Measurements from ENCODE around the gene GPN1.
A peak's percentile ranks its signal among the peaks of the same experiment; 100 is the strongest.
"Not testable (repeated sequence)": the region's sequence is repeated elsewhere in the genome, so short reads cannot be mapped to it uniquely, and the experiment has no call there.

The GPN1 gene

DNA sequence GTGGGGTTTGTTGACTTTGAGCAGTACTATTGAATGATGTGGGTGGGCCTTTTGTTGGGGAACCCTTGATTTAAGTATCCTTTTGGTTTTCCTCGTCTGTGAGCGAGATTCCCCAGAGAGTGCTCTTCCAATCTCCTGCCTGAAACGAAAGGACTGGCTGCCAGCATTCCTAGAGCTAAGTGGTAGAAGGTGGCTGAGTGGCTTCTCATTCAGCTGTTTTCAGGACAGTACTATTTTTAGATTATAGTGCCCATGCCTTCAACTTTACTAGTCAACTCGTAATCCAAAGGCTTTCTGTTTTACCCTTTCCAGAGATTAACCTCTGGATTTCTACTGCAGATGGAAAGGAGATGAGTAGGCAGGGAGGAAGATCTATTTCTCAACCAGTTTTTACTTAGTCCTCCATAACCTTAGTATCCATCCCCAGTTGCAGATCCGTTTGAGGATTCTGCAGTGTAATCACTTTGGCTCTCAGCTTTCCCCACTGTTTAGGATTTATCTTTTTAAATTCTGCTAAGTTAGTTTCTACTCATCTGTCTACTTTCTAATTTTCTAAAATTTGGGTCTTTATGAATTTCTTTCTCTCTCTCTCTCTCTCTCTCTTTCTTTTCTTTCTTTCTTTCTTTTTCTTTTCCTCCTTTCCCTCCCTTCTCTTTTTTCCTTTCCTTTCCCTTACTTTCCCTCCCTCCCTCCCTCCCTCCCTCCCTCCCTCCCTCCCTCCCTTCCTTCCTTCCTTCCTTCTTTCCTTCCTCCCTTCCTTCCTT is 44.1 kb downstream of the GPN1 start:
- no peak for DNase-seq (ENCODE audit: low spot score)

DNA sequence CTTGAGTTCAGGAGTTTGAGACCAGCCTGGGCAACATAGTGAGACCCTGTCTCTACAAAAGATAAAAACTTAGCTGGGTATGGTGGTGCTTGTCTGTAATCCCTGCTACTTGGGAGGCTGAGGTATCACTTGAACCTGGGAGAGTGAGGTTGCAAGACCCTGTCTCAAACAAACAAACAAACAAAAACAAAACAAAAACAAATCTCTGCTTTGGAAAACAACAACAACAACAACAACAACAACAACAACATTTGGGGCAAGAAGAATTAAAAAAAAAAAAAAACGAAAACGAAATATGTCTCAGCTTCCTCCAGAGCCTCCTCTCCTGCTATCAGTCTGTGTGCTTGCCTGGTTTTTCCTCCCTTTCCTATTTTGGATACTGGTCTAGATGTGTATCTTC is 51.7 kb downstream of the GPN1 start:
- no peak for DNase-seq (ENCODE audit: low spot score)

DNA sequence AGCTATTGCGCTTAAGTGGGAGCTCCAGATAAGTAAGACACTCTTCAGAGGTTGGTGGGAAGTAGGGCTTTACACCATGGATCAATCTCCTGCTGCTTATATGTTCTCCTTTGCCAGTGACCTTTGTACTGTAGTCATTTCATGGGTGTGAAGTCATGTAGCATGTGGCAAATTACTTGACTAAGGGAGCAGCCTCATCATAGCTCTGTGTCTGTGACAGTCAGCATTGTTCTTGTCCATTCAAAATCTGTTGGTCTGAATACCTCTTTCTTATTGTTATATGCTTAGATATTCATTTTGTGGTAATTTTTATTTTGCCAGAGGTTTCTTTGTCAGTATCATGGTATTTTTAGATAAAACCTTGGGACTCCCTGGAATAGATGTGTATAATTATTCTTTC is 53.0 kb downstream of the GPN1 start:
- DNase-seq (ENCODE audit: low spot score): peak; percentile 61

DNA sequence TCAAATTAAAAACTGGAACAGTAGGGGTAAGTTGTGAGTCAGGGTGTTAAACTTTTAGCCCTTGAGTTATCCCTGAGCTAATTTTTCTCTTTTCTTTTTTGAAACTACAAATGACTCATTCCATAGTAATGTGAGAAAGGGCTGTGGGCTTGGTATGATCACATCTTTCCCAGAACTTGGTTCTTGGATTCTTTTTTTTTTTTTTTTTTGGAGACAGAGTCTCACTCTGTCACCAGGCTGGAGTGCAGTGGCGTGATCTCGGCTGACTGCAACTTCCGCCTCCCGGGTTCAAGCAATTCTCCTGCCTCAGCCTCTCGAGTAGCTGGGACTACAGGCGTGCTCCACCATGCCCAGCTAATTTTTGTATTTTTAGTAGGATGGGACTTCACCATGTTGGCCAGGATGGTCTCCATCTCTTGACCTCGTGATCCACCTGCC is 53.5 kb downstream of the GPN1 start:
- peak; percentile 72 for DNase-seq (ENCODE audit: low spot score)

DNA sequence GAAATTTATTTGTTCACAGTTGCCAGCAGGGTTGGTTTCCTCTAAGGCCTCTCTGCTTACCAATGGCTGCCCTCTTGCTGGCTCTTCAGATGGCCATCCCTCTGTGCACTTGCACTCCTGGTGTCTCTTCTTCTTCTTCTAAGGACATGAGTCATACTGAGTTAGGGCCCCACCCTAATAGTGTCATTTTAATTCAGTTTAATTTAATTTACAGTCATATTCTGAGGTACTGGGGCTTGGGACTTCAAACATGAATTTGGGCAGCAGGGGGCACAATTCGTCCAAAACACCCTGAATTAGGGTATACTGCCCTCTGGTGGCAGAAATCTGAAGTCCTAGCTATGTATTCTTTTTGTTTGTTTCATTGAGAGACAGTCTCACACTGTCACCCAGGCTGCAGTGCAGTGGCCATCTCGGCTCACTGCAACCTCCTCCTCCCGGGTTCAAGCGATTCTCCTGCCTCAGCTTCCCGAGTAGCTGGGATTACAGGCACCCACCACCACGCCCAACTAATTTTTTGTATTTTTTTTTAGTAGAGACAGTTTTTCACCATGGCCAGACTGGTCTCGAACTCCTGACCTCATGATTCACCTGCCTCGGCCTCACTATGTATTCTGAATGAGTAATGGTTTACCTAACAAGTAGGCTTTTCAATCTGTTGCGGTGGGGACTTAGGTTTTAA is 54.7 kb downstream of the GPN1 start:
- peak; percentile 85 for DNase-seq (ENCODE audit: low spot score)

DNA sequence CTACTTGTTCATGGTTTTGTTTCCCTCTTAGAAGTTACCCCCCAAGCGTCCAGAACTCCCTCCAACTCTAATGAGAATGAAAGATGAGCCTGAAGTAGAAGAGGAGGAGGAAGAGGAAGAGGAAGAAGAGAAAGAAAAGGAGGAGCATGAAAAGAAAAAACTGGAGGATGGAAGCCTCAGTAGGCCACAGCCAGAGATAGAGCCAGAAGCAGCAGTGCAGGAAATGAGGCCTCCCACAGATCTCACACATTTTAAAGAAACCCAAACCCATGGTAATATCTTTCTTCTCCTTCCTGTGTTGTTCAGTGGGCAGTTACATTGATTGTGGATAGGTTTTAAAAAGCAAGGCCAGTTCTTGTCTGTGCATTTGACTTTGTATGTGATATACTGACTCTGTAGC is 56.2 kb downstream of the GPN1 start:
- DNase-seq (ENCODE audit: low spot score): not testable (repeated sequence)

DNA sequence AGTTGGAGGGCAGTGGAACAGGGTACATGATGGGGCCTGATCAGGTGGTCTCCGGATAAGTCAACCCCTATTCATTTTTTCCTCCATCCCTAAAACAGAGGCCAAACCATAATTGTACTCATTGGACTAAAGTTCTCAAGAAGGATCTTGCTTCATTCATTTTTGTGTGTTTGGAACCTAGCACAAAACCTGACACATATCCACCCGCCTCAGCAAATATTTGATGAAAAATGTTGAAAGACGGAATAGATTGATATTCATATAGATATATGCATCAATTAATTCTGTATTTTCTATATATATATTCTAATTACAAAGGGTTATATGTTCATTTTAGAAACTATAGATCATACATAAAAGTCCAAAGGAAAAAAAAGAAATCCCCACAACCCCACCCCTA is 56.7 kb downstream of the GPN1 start:
- DNase-seq (ENCODE audit: low spot score): no peak

DNA sequence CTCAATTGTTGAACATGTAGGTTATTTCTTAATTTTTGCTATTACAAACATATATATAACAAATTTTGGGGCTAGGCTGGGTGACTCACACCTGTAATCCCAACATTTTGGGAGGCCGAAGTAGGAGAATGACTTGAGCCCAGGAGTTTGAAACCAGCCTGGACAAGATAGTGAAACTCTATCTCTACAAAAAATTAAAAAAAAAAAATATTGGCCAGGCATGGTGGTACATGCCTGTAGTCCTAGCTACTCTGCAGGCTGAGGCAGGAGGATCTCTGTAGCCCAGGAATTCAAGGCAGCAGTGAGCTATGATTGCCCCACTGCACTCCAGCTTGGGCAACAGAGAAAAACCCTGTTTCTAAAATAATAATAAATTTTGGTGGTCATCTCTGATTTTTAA is 58.4 kb downstream of the GPN1 start:
- no peak for DNase-seq (ENCODE audit: low spot score)

DNA sequence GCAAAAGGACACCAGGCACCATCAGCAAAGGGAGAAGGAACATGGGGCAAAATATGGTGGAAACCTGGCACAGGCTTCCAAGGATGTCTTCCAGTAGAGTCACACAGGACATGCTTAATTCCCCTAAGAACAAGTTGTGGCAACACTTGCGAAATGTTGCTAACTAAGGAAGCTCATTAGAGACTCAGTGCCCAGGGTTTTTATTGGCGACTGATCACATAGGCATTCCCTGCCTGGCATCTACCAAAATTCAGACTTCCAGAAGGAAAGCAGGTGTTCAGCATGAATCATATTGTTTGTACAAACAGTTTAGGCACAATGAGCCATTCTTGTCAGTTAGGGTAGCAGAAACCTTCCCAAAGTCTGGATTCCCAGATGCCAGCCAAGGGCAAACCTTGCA is 60.6 kb downstream of the GPN1 start:
- no peak for DNase-seq (ENCODE audit: low spot score)

DNA sequence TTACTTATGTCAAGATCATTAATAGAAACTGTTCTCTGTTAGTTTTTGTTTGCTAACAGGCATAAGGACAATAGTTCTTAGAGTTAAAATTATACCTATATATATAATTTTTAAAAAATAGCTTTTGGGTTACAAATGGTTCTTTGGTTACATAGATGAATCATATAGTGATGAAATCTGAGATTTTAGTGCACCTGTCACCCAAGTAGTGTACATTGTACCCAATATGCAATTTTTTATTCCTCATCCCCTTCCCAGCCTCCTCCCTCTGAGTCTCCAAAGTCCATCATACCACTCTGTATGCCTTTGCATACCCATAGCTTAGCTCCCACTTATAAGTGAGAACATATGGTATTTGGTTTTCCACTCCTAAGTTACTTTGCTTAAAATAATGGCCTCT is 61.2 kb downstream of the GPN1 start:
- DNase-seq (ENCODE audit: low spot score): no peak

DNA sequence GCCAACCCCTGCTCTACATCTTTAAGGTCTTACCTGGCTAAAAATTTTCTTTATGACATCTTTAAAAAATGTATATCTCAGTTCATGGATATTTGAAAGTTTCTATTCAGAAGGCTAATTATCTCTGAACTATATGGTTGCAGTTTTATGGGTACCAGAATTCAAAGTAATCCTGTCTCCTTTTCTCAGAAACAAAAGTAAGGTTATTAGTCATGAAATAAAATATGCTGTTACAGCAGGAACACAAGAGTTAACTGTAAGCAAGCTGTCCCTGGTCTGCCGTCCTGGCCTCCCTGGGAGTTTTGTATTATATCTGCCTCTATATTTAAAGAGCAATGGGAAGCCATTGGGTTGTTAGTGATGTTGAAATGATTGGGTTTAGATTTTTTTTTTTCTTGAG is 68.8 kb downstream of the GPN1 start:
- DNase-seq (ENCODE audit: low spot score): no peak

Measured in LoVo (cell line).